Ureter (tissue), 1 donor: ENCODE results near the gene IKZF3. TPM values are rescaled to one million over a fixed set of nuclear protein-coding genes. Genes with fewer than 3 reads are reported as not detected.
"Not testable (repeated sequence)": the region's sequence is repeated elsewhere in the genome, so short reads cannot be mapped to it uniquely, and the experiment has no call there.

Experiments
- DNase-seq: peaks from one replicate; pipeline ENCODE4 v3.0.0-alpha.2; 2020; ENCODE audit warnings: low spot score
- total RNA-seq: library from RNA; stranded (reverse); gene quantifications from one replicate; pipeline ENCODE4 v1.2.4, GENCODE V29; 2023
- donor health status: DM: yes; HTN: yes; CAD: no.

Gene IKZF3
- total RNA-seq, 1 donor from 2014 or later, result 24.3 TPM

DNA sequence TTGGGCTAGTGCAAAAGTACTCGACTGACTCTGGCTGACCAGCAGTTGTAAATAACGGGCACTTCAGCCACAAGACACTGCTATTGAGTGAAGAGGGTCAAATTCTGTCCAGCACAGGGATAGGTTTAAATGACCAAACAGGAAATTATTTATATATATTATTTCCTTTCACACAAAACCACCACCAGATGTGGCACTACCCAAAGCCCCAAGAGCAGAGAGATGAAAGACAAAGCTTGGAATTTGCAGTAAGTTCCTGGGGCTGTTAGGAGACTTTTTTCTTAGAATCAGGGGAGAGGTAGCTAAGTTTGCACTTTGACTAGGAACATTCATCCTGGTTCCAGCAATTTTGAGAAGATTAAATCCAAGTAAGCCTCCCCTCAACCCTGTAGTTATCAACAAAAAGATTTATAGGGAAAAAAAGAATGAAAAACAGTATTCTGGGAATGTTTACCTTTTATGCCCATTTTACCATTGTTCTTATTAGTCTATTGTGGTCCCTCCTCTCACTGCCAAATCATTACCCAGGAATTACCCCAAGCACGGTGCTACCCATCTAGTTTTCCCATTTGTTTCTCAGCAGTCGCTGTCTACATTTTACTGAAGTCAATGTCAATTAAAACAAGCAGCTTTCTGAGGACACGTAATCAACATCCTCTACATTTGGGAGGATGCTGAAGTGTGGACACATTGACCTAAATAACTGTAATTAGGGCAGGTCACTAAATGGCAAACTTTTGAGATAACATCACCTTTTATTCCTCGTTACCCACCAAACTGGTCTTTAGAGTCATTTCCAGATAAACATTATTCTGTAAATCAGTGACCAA is 82.9 kb downstream of the IKZF3 start:
- DNase-seq, result no peak

GRCh38 chr17:39777534-39778365 is 86.4 kb downstream of the IKZF3 start:
- no peak for DNase-seq

DNA sequence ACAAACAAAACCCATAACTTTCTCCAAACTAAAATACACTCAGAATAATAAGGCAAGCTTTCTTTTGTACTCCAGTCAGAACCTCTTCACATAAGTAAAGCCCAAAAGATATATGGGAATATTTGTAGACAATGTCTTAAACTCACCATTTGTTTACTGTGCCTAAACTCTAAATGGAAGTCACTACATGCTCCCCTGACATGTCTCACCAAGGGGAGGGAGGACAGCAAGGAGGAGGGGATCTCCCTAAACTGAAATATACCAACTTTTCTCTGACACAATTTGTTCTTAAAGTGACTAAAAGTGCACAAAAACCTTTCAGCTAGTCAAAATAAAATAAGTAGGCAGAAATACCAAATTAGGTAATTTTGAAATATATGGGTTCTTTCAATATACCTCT is 87.9 kb downstream of the IKZF3 start:
- no peak for DNase-seq

- no peak for DNase-seq
Measured at GRCh38 chr17:39775031-39775430, 89.1 kb downstream of the IKZF3 start.

GRCh38 chr17:39774047-39774446 is 90.1 kb downstream of the IKZF3 start:
- DNase-seq, result no peak

GRCh38 chr17:39772987-39773934 is 90.9 kb downstream of the IKZF3 start:
- no peak for DNase-seq

- DNase-seq, result no peak
Measured at GRCh38 chr17:39772415-39772814, 91.7 kb downstream of the IKZF3 start.

GRCh38 chr17:39769974-39770587 is 94.0 kb downstream of the IKZF3 start:
- DNase-seq, result no peak

DNA sequence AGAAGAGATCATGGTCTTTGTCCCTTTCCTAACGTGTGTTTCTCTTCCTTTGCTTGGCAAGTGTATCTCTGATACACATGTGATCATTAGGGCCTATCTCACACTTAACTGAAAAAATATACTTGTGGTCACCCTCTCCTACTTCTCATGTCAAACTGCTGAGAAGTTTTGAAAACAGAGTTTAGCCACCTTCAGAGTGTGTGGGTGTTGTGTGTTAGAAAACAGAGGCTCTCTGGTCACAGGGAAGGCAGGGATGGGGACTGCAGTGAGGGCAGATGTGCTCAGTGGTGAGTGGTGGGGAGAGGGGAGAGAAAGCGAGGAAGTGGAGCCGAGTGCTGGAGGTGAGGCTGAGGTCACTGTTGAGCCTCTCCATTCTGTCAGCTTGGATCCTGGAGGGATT is 97.0 kb downstream of the IKZF3 start:
- DNase-seq, result no peak

- DNase-seq, result no peak
Measured at GRCh38 chr17:39765766-39766165, 98.3 kb downstream of the IKZF3 start.

DNA sequence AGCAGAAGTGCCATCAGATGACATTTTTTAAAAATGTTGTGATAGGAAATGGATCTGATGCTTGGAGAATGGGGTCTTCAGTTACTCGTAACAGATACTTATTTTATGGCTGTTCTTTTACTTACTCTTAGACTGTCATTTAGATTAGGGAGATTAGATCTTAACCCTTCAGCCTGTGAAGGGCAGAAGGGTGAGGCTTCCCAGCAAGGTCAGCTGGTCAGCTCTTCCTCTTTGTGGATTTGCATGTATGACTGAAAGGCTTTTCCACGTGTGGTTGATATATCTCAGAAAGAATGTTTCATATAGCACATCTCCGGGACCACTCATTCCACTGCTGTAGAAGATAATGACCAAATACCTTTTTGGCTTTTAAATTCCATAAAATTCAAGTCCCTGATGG is 98.9 kb downstream of the IKZF3 start:
- DNase-seq, result no peak

GRCh38 chr17:39764171-39764570 is 99.9 kb downstream of the IKZF3 start:
- DNase-seq, result not testable (repeated sequence)

DNA sequence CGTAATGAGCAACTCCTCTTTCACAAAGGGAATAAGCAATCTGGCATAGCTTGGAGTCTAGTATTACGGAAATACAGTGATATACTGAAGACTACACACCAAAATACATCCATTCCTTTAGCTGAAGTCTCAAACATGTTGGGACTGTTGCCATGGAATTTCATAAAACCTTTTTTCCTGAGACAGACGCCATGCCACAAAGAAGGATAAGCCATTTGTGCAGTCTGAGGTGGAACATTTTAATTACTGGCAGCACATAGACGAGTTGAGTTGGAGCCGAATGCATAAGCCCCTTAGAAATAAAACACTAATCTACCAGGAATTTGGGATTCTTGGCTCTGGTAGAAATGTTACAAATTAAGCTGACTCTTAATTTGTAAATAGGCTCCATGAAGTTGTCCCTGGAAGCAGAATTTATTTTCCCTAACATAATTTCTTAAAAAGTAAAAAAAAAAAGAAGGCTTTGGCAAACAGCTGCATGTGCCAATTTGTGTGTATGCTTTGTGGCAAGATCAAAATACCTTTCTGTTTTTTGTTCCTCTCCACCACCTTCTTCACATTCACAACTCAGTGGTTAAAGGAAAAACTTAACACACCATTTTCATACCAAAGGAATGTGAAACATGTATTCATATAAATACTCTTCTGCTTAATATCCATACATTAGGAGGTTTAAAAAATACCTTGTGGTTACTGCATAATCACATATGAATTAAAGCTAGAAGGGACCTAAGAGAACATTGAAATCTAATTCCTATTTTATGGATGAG is 100.9 kb downstream of the IKZF3 start:
- DNase-seq, result no peak

- no peak for DNase-seq
Measured at GRCh38 chr17:39761861-39762496, 102.1 kb downstream of the IKZF3 start.

GRCh38 chr17:39759204-39759603 is 104.9 kb downstream of the IKZF3 start:
- DNase-seq, result no peak

DNA sequence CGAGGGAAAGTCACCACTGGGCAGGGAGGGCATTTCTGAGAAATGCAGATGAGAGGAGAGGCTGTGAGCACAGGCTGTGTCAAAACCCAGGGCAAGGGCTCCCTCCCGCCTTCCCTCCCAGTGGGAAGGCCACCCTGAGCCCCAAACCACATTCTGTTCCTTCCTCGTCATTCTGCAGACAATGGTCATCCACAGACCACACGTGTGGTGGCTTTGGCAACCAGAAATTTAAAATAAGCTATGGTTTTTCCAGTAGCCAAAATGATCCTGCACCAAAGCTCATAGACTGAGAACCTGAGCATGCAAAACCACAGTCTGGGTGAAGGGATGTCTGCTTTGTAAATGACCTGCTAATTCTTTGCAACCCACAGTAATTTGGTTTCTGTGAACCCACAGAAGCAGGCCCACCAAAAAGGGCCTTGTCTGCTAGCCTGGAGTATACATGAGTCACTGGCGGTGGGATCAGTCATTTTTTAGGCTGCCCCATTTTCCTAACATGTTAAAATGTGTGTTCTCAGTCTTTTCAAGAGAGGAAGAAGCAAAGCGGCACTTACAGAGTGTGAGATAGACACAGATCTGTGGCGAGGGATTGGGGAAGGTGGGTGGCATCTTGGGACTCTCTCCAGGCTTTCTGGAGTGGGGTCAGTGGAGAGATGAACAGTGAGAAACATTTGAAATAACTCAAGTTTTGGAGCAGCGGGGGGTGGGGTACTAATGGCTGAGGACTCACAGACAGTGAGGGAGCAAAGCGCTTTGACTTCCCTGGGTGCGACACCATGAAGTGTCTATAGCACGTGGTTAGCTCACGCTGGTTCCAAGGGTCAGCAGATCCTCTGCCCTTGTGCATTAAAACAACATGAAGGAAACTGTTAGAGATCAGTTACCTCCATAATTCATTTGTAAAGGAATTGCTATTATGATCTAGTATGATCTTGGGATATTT is 105.9 kb downstream of the IKZF3 start:
- no peak for DNase-seq

GRCh38 chr17:39757176-39757662 is 106.9 kb downstream of the IKZF3 start:
- DNase-seq, result no peak

- DNase-seq, result no peak
Measured at GRCh38 chr17:39756380-39757079, 107.6 kb downstream of the IKZF3 start.
